Suprapubic skin (tissue), 4 donors: ENCODE results near the gene PAF1. TPM values are rescaled to one million over a fixed set of nuclear protein-coding genes. Genes with fewer than 3 reads are reported as not detected.

Source experiments
- DNase-seq, 2 donors: peaks; one replicate each; pipeline ENCODE4 v3.0.0-alpha.2; 2019; ENCODE audit warnings: low spot score in 2 of 2
- H3K27ac ChIP-seq: fragments of 200-600 bp; sonication (generic); one replicate; pipeline ENCODE4 v1.5.1; 2019
- H3K27me3 ChIP-seq: fragments of 200-600 bp; sonication (generic); one replicate; pipeline ENCODE4 v1.5.1; 2019
- H3K36me3 ChIP-seq: fragments of 200-600 bp; sonication (generic); one replicate; pipeline ENCODE4 v1.5.1; 2019
- H3K4me1 ChIP-seq: fragments of 200-600 bp; sonication (generic); one replicate; pipeline ENCODE4 v1.5.1; 2019
- H3K4me3 ChIP-seq: fragments of 200-600 bp; sonication (generic); one replicate; pipeline ENCODE4 v1.5.1; 2019; ENCODE audit warnings: mild to moderate bottlenecking
- H3K9me3 ChIP-seq: fragments of 200-600 bp; sonication (generic); one replicate; pipeline ENCODE4 v1.5.1; 2019
- EP300 ChIP-seq: sonication (generic); formaldehyde crosslinking; IDR thresholded peaks from one replicate; pipeline ENCODE4 v1.6.1; 2017; ENCODE audit warnings: antibody characterized with exemption
- POLR2A ChIP-seq, 2 donors: fragments of 450-650 bp; IDR thresholded peaks; one replicate each; pipeline ENCODE4 v1.6.1; 2017; ENCODE audit warnings: antibody characterized with exemption in 2 of 2, mild to moderate bottlenecking in 2 of 2, moderate library complexity in 2 of 2
- POLR2AphosphoS5 ChIP-seq, 3 donors: sonication (generic); formaldehyde crosslinking; IDR thresholded peaks; one replicate each; pipeline ENCODE4 v1.6.1; 2017; ENCODE audit warnings: antibody characterized with exemption in 3 of 3
- WGBS: methylation state at CpG from one replicate; pipeline ENCODE4 v1.1.5; 2018; 5-methylcytosine and 5-hydroxymethylcytosine counted together
- total RNA-seq, 4 donors: library from RNA; depleted of rRNA; stranded (reverse); fragments of >200 nt; gene quantifications; one replicate each; pipeline ENCODE4 v1.1.0, GENCODE V29; 2016
- TF ChIP-seq, protein P1 (sequence below), 2 donors: fragments of 200-600 bp in 1 of 2; fragments of 450-650 bp in 1 of 2; sonication (generic) in 1 of 2; IDR thresholded peaks; one replicate each; pipeline ENCODE4 v1.5.1; 2016 to 2019; ENCODE audit warnings: antibody characterized with exemption in 2 of 2, mild to moderate bottlenecking in 1 of 2, moderate library complexity in 1 of 2

The PAF1 gene
- total RNA-seq, 4 donors from 2014 or later: 24.8 to 42.4 (median 35.4) TPM

DNA sequence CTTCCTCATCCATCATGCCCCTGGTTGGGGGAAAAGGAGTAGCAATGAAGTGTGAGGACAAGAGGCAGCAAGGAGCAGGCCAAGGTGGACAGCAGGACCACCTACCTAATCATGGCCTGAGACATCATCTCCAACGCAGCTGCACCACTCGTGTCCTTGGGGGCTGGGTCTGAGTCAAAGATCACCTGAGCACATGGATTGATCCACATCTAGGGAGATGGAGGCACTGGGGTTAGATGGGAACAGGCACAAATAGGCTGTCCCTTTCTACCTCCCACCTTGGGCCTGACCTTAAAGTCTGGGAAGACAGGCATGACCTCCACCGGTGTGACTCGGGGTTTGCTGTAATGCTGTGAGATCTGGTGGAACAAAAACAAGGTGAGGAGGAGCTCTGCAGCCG is 2.2 kb downstream of the PAF1 start:
- WGBS: 86% methylated on average over 5 of the region's 5 CpGs
- TF ChIP-seq EP300 (no peak), POLR2A (IDR thresholded peaks at IDR 0.05) (no peak), POLR2AphosphoS5 (IDR thresholded peaks at IDR 0.05) (no peak)
- TF ChIP-seq, protein P1, sequence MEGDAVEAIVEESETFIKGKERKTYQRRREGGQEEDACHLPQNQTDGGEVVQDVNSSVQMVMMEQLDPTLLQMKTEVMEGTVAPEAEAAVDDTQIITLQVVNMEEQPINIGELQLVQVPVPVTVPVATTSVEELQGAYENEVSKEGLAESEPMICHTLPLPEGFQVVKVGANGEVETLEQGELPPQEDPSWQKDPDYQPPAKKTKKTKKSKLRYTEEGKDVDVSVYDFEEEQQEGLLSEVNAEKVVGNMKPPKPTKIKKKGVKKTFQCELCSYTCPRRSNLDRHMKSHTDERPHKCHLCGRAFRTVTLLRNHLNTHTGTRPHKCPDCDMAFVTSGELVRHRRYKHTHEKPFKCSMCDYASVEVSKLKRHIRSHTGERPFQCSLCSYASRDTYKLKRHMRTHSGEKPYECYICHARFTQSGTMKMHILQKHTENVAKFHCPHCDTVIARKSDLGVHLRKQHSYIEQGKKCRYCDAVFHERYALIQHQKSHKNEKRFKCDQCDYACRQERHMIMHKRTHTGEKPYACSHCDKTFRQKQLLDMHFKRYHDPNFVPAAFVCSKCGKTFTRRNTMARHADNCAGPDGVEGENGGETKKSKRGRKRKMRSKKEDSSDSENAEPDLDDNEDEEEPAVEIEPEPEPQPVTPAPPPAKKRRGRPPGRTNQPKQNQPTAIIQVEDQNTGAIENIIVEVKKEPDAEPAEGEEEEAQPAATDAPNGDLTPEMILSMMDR (IDR thresholded peaks at IDR 0.05): no peak
- Histone ChIP-seq H3K36me3 (peaks cover 63% of the 10 kb centered on the region), H3K4me1 (peaks cover 27% of the 10 kb centered on the region), H3K27ac (no peak overlapping the region), H3K9me3 (no peaks in the 10 kb centered on the region), H3K27me3 (no peaks in the 10 kb centered on the region), H3K4me3 (no peak overlapping the region)
- no peak for DNase-seq

DNA sequence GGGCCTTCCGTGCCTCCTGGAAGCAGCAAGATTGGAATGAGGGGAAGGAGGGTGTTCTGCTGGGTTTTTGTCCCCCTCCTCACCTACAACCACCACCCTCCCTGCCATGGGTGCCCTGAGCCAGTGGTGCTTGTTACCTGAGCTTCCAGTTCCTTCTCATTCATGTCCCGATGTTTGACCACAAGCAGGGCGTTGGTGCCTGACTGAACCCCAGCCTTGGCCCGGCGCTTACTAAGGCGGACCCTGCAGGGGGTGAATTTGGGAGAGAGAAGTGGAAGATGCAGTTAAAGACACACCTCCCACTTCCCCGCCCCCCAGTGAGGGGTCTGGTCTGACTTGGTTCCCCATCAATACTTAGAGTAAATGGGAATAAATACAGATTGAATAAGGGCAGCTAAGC is 4.3 kb downstream of the PAF1 start:
- whole genome bisulfite sequencing: 77% methylated on average over 7 of the region's 7 CpGs
- peaks cover 80% of the 10 kb centered on the region for H3K36me3 ChIP-seq

DNA sequence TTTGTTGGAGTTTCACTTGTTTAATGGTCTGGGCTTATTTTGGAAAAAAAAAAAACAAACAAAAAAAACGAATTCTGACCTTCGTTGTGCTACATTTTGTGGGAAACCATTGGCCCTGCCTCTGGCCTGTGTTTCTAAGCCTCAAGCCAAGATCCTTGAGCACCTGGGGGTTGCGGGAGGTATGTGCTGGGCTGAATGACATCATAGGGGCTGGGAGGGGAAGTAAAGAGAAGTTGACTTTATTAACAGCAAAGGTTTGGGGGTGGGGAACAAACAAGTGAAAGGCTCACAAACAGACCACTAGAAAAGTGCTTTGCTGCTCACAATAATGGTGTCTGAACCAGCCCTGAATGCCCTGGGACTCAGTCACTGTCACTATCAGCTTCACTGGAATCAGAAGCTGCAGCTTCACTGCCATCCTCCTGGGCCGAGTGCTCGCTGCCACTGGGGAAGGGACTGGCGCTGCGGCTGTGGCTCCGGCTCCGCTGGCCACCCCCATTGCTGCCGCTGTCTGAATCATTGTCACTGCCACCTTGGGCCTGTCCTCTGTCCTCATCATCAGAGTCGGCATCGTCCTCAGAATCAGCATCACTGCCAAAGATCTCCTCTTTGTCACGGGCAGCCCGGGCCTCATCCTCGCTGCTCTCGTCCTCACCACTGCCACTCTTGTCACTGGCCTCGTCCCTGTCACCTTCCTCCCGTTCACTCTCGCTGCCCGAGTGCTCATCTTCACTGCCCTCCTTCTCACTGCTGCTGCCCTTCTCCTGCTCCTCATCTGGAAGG is 5.1 kb downstream of the PAF1 start:
- Histone ChIP-seq H3K9me3 (no peaks in the 10 kb centered on the region), H3K36me3 (peaks cover 87% of the 10 kb centered on the region), H3K4me3 (no peak overlapping the region), H3K27me3 (no peaks in the 10 kb centered on the region), H3K27ac (no peak overlapping the region), H3K4me1 (peaks cover 14% of the 10 kb centered on the region)
- WGBS: 74% methylated on average over 16 of the region's 20 CpGs
- no peak for TF ChIP-seq POLR2A (IDR thresholded peaks at IDR 0.05)
- no peak for TF ChIP-seq EP300
- TF ChIP-seq, protein P1 (IDR thresholded peaks at IDR 0.05): no peak
- TF ChIP-seq POLR2AphosphoS5 (IDR thresholded peaks at IDR 0.05): no peak
- DNase-seq: no peak

More for the DNA sequence above, 4.3 kb downstream of the PAF1 start:
- Histone ChIP-seq H3K4me3 (no peak overlapping the region), H3K27me3 (no peaks in the 10 kb centered on the region), H3K27ac (no peak overlapping the region), H3K4me1 (peaks cover 14% of the 10 kb centered on the region), H3K9me3 (no peaks in the 10 kb centered on the region)
- no peak for TF ChIP-seq POLR2AphosphoS5 (IDR thresholded peaks at IDR 0.05)
- TF ChIP-seq EP300: no peak
- TF ChIP-seq, protein P1 (IDR thresholded peaks at IDR 0.05): no peak
- no peak for TF ChIP-seq POLR2A (IDR thresholded peaks at IDR 0.05)
- no peak for DNase-seq

DNA sequence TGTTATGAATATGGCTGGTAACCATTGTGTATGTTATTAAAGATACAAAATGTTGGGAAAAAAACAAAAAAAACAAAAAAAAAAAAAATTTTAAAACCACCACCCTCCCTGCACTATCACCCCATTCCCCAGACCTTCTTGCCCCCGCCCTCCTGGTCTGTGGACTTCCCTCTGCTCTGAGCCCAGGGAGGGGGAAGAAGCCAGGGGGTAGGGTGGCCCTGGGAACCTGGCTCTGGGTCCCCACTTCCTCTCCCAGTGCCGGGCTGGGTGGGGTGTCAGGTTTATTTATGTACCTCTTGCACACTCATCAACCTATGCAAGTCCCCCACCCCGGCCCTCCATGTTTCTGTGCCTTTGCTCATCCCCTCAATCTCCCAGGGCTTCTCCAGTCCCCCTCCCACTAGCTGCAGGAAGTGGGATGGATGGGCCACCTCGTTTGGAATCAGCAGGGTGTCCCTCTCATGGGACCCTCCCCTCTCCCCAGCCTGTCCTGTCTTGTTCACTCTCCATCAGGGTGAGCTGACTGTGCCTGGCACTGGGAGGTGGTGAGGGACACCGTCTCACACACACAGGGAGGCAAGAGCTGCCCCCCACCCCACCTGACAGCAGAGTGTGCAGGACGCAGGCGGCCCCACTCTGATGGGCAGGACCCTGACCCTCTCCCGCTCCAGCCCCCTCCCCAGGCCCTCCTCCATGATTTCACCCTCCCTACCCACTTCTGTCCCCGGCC is 5.9 kb downstream of the PAF1 start:
- H3K27me3 ChIP-seq: no peaks in the 10 kb centered on the region
- 72% methylated on average over 9 of the region's 9 CpGs for WGBS
- H3K36me3 ChIP-seq: peaks cover 95% of the 10 kb centered on the region
- no peak for DNase-seq
- no peaks in the 10 kb centered on the region for H3K9me3 ChIP-seq
- no peak overlapping the region for H3K27ac ChIP-seq
- peaks cover 9% of the 10 kb centered on the region for H3K4me1 ChIP-seq
- H3K4me3 ChIP-seq: no peak overlapping the region
- no peak for TF ChIP-seq POLR2AphosphoS5 (IDR thresholded peaks at IDR 0.05)
- TF ChIP-seq EP300: no peak
- no peak for TF ChIP-seq POLR2A (IDR thresholded peaks at IDR 0.05)
- TF ChIP-seq, protein P1 (IDR thresholded peaks at IDR 0.05): no peak
